K562 (cell line): ENCODE results near the gene LCE3A. TPM values are rescaled to one million over a fixed set of nuclear protein-coding genes. Genes with fewer than 3 reads are reported as not detected.

ENCODE experiments used
- ATAC-seq: fragments of 200-7000 bp; cut with Tn5 transposase; 3 replicates; pipeline ENCODE4 v1.9.1; 2020; ENCODE audit warnings: moderate library complexity
- BruUV-seq: library from RNA; stranded (reverse); fragments of 400-500 nt; replicated peaks from 2 replicates; lab custom pipeline; 2021; lab: Mats Ljungman, UMichigan
- CTCF ChIA-PET: fragments of 300-600 bp; formaldehyde crosslinking; extraction: SDS; loops from one replicate; lab custom pipeline; 2021; ENCODE audit warnings: low intra/inter-chr PET ratio; lab: Yijun Ruan, JAX
- POLR2A ChIA-PET: fragments of 300-600, 350-650 bp; sonication (Branson Sonifier 250); formaldehyde crosslinking; extraction: SDS; loops from one replicate; lab custom pipeline; 2021; ENCODE audit warnings: antibody characterized with exemption, inconsistent platforms; lab: Yijun Ruan, JAX
- DNase-seq, 4 experiments: peaks; one replicate each; pipeline versions ENCODE4 v3.0.0 to v3.0.0-alpha.2; 2011 to 2018; ENCODE audit warnings: low spot score in 3 of 4, mixed read lengths in 3 of 4; ENCODE audit errors: extremely low read depth in 1 of 4
- FAIRE-seq: peaks from 2 replicates; lab custom pipeline; 2011; peaks lifted over from hg19 to GRCh38; lab: Jason Lieb, UNC
- H2AFZ ChIP-seq: 2 replicates; pipeline ENCODE4 v1.6.0; 2011; ENCODE audit warnings: low read depth, low read length, control low read depth, inconsistent platforms
- H3K27ac ChIP-seq: fragments of 200-600 bp; 3 replicates; pipeline ENCODE4 v1.8.0; 2011; ENCODE audit warnings: low read depth, mild to moderate bottlenecking, control low read depth, inconsistent platforms, low read length, moderate library complexity, mixed read lengths; ENCODE audit errors: extremely low read depth
- H3K27me3 ChIP-seq, 2 experiments: fragments of 300-600 bp in 1 of 2; 2 replicates in 1 of 2; 3 replicates in 1 of 2; pipeline versions ENCODE4 v1.6.0 to v1.8.0; 2011; ENCODE audit warnings: inconsistent platforms in 2 of 2, low read length in 2 of 2, mild to moderate bottlenecking in 1 of 2, mixed read lengths in 1 of 2, moderate library complexity in 1 of 2; ENCODE audit not compliant: control insufficient read depth in 2 of 2, insufficient read depth in 2 of 2
- H3K36me3 ChIP-seq: fragments of 300-600 bp; 3 replicates; pipeline ENCODE4 v1.8.0; 2011; ENCODE audit warnings: mild to moderate bottlenecking, low read length, inconsistent platforms; ENCODE audit not compliant: control insufficient read depth, insufficient read depth
- H3K4me1 ChIP-seq, 2 experiments: fragments of 200-600 bp in 1 of 2; replicated peaks in 1 of 2; 2 replicates in 1 of 2; 3 replicates in 1 of 2; pipeline versions ENCODE4 v1.5.1 to v1.8.0; 2011; ENCODE audit warnings: inconsistent platforms in 2 of 2, low read length in 2 of 2, mild to moderate bottlenecking in 1 of 2, mixed read lengths in 1 of 2, moderate library complexity in 1 of 2; ENCODE audit not compliant: control insufficient read depth in 2 of 2, insufficient read depth in 2 of 2
- H3K4me2 ChIP-seq: 2 replicates; pipeline ENCODE4 v1.6.1; 2011; ENCODE audit warnings: low read length, control low read depth, inconsistent platforms, mixed read lengths; ENCODE audit not compliant: insufficient read depth
- H3K4me3 ChIP-seq: fragments of 200-600 bp; sonication (generic), shearing (Covaris generic); 2 replicates; pipeline ENCODE4 v1.5.1; 2016; ENCODE audit warnings: control low read depth, inconsistent platforms
- H3K79me2 ChIP-seq: fragments of 200-600 bp; 3 replicates; pipeline ENCODE4 v1.8.0; 2011; ENCODE audit warnings: low read length, inconsistent platforms; ENCODE audit not compliant: control insufficient read depth, insufficient read depth
- H3K9ac ChIP-seq, 2 experiments: 2 replicates each; pipeline versions ENCODE4 v1.6.0 to v1.6.1; 2011; ENCODE audit warnings: low read depth in 2 of 2, low read length in 2 of 2, control low read depth in 1 of 2, inconsistent platforms in 1 of 2, mild to moderate bottlenecking in 1 of 2, mixed read lengths in 1 of 2; ENCODE audit not compliant: insufficient read depth in 1 of 2
- H3K9me1 ChIP-seq: one replicate; pipeline ENCODE4 v1.6.0; 2011; ENCODE audit warnings: inconsistent platforms, mild to moderate bottlenecking, low read length, moderate library complexity; ENCODE audit not compliant: control insufficient read depth, insufficient read depth
- H3K9me3 ChIP-seq: replicated peaks from 2 replicates; pipeline ENCODE4 v1.5.1; 2011; ENCODE audit warnings: low read depth, low read length, inconsistent platforms; ENCODE audit not compliant: control insufficient read depth, insufficient read depth
- H4K20me1 ChIP-seq: replicated peaks from 2 replicates; pipeline ENCODE4 v1.6.1; 2011; ENCODE audit warnings: low read length, inconsistent platforms, mixed read lengths; ENCODE audit not compliant: control insufficient read depth, insufficient read depth
- ARNT ChIP-seq, 2 experiments: fragments of 450-650 bp; IDR thresholded peaks; 2 replicates each; pipeline ENCODE4 v1.6.1; 2016; ENCODE audit warnings: mild to moderate bottlenecking in 1 of 2
- CHCHD3 ChIP-seq: fragments of 250-450 bp; sonication (Bioruptor Pico); IDR thresholded peaks from 2 replicates; pipeline ENCODE4 v2.1.2; 2022; ENCODE audit warnings: mild to moderate bottlenecking
- GATA2 ChIP-seq: sonication (generic); formaldehyde crosslinking; IDR thresholded peaks from 2 replicates; pipeline ENCODE4 v1.4.0; 2020; ENCODE audit warnings: mild to moderate bottlenecking, missing genetic modification reagents
- HEY1 ChIP-seq: fragments of 250-450 bp; sonication (Bioruptor Pico); IDR thresholded peaks from 2 replicates; pipeline ENCODE4 v1.5.0; 2020; ENCODE audit warnings: mild to moderate bottlenecking, moderate library complexity, borderline replicate concordance
- MCM5 ChIP-seq: fragments of 450-650 bp; IDR thresholded peaks from 2 replicates; pipeline ENCODE4 v1.6.1; 2016; ENCODE audit warnings: low read depth
- MYC ChIP-seq, 2 experiments: fragments of 250-450 bp in 1 of 2; sonication (Bioruptor Pico) in 1 of 2; IDR thresholded peaks; 2 replicates each; pipeline versions ENCODE4 v1.5.1 to v1.6.1; 2012 to 2021; ENCODE audit warnings: low read depth in 2 of 2, borderline replicate concordance in 1 of 2, improper control_type of control experiment in 1 of 2, low read length in 1 of 2, mild to moderate bottlenecking in 1 of 2, moderate library complexity in 1 of 2
- SFPQ ChIP-seq: fragments of 200-400 bp; formaldehyde crosslinking; IDR thresholded peaks from 2 replicates; pipeline ENCODE4 v1.6.1; 2017; ENCODE audit warnings: mild to moderate bottlenecking, low read depth, low read length, moderate library complexity
- SMARCA4 ChIP-seq: fragments of 450-650 bp; IDR thresholded peaks from 2 replicates; pipeline ENCODE4 v1.6.1; 2016
- SMC3 ChIP-seq: conservative IDR thresholded peaks from 2 replicates; pipeline ENCODE4 v1.6.1; 2011; ENCODE audit warnings: low read depth, low read length, improper control_type of control experiment; ENCODE audit not compliant: insufficient read depth
- STAG1 ChIP-seq: sonication (generic); formaldehyde crosslinking; IDR thresholded peaks from 2 replicates; pipeline ENCODE4 v1.5.0; 2020; ENCODE audit warnings: missing genetic modification reagents, borderline replicate concordance
- ZBTB5 ChIP-seq: fragments of 450-650 bp; IDR thresholded peaks from 2 replicates; pipeline ENCODE4 v1.6.1; 2017; ENCODE audit warnings: antibody characterized with exemption
- ZKSCAN8 ChIP-seq: fragments of 200-800 bp; sonication (Bioruptor generic); IDR thresholded peaks from 2 replicates; pipeline ENCODE4 v1.6.1; 2016; ENCODE audit warnings: missing genetic modification characterization, missing compliant biosample characterization
- ZNF668 ChIP-seq: fragments of 250-450 bp; sonication (Bioruptor Pico); IDR thresholded peaks from 2 replicates; pipeline ENCODE4 v1.8.0; 2022; ENCODE audit warnings: mild to moderate bottlenecking, inconsistent platforms
- in situ Hi-C: fragments of 300-500 bp; cut with MboI; formaldehyde crosslinking; loops from 4 replicates; pipeline ENCODE4 v1.15.0; 2018; ENCODE audit warnings: inconsistent platforms, mixed read lengths
- intact Hi-C: fragments of 100-400 bp; cut with micrococcal nuclease; formaldehyde crosslinking; loops from 2 replicates; pipeline ENCODE4 v1.14.2; 2022
- polyA plus RNA-seq, 8 experiments: library from polyadenylated mRNA; depleted of rRNA in 4 of 8; stranded (reverse) in 5 of 8; unstranded in 3 of 8; fragments of >200 nt; fragmentation: Nextera tagmentation in 2 of 8; fragmentation: Illumina TruSeq in 1 of 8; extraction: Ambion mirVana in 2 of 8; extraction: Trizol in 1 of 8; gene quantifications; 2 replicates each; pipeline versions ENCODE4 v1.2.1 to v1.2.3, GENCODE V29; 2011 to 2014; ENCODE audit warnings: inconsistent platforms in 1 of 8, missing spikeins in 1 of 8
- total RNA-seq, 7 experiments: library from RNA; depleted of rRNA in 6 of 7; stranded (reverse); fragments of >200 nt in 6 of 7; fragmentation: Illumina TruSeq in 2 of 7; extraction: Trizol in 2 of 7; gene quantifications; 2 replicates each; pipeline versions ENCODE4 v1.2.1 to v1.2.3, GENCODE V29; 2011 to 2021; ENCODE audit warnings: low replicate concordance in 1 of 7
- TF ChIP-seq, protein P1 (sequence below): fragments of 250-450 bp; sonication (Bioruptor Pico); IDR thresholded peaks from 2 replicates; pipeline ENCODE4 v1.5.0; 2020; ENCODE audit warnings: mild to moderate bottlenecking
- TF ChIP-seq, protein P2 (sequence below): fragments of 250-450 bp; sonication (Bioruptor Pico); IDR thresholded peaks from 2 replicates; pipeline ENCODE4 v1.4.0; 2020

Gene LCE3A
- total and polyA plus RNA-seq, 9 of the 15 experiments (the other 6 are each of a cell fraction or from before 2014, with no cell fraction given): not detected

DNA sequence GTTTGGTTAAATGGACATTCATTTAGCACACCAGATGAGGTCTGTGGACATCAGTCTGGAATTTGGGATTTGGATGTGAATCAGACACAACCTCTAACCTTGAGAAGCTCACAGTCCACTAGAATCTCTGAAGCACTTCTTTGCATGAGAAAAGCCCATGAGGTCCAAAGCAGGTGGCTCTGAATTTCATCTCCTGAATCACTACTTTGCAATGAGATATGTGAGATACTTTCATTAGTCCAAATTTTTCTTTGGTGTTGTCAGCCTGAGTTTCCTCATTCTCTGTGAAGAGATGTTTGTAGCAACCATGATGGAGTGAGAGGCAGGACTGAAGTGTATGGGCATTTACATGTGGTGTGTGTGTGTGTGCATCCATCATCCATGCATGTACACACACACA, 23.8 kb upstream of the LCE3A start:
- no TSS peak for BruUV-seq
- POLR2A ChIA-PET: interaction anchor here (1.5 kb wide), 1 partner anchor 10 kb away, joined by 3 read pairs; no protein-coding TSS in a partner anchor

More for the DNA sequence above, 23.8 kb upstream of the LCE3A start:
- ATAC-seq (no peak), DNase-seq (no peak), FAIRE-seq (no peak)
- H3K9ac ChIP-seq: no peak overlapping the region
- no peaks in the 10 kb centered on the region for H4K20me1 ChIP-seq
- no peak overlapping the region for H3K27ac ChIP-seq
- H3K9me1 ChIP-seq: peaks cover 3% of the 10 kb centered on the region
- no peak overlapping the region for H2AFZ ChIP-seq
- in situ Hi-C loops (no loop called here), intact Hi-C loops (no loop called here)
- TF ChIP-seq ARNT (IDR thresholded peaks at IDR 0.05): no peak
- TF ChIP-seq ZKSCAN8 (CRISPR knock-in tag): no peak
- TF ChIP-seq CHCHD3 (CRISPR knock-in tag): no peak
- no peak for TF ChIP-seq MCM5
- TF ChIP-seq, protein P1, sequence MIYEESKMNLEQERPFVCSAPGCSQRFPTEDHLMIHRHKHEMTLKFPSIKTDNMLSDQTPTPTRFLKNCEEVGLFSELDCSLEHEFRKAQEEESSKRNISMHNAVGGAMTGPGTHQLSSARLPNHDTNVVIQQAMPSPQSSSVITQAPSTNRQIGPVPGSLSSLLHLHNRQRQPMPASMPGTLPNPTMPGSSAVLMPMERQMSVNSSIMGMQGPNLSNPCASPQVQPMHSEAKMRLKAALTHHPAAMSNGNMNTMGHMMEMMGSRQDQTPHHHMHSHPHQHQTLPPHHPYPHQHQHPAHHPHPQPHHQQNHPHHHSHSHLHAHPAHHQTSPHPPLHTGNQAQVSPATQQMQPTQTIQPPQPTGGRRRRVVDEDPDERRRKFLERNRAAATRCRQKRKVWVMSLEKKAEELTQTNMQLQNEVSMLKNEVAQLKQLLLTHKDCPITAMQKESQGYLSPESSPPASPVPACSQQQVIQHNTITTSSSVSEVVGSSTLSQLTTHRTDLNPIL: no peak
- no peak for TF ChIP-seq SMARCA4
- no peak for TF ChIP-seq MYC (IDR thresholded peaks at IDR 0.05; ENCODE audit: low read depth, low read length)
- no peak for TF ChIP-seq MYC (CRISPR knock-in tag; IDR thresholded peaks at IDR 0.05; ENCODE audit: borderline replicate concordance, low read depth)
- TF ChIP-seq STAG1 (CRISPR knock-in tag): no peak
- TF ChIP-seq HEY1: no peak
- TF ChIP-seq ZNF668 (CRISPR knock-in tag): no peak
- no peak for TF ChIP-seq GATA2 (CRISPR knock-in tag)
- TF ChIP-seq, protein P2, sequence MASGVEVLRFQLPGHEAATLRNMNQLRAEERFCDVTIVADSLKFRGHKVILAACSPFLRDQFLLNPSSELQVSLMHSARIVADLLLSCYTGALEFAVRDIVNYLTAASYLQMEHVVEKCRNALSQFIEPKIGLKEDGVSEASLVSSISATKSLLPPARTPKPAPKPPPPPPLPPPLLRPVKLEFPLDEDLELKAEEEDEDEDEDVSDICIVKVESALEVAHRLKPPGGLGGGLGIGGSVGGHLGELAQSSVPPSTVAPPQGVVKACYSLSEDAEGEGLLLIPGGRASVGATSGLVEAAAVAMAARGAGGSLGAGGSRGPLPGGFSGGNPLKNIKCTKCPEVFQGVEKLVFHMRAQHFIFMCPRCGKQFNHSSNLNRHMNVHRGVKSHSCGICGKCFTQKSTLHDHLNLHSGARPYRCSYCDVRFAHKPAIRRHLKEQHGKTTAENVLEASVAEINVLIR: no peak
- TF ChIP-seq SFPQ: no peak
- no peak for TF ChIP-seq SMC3
- no peak for TF ChIP-seq ZBTB5
- H3K4me3 ChIP-seq: no peak overlapping the region
- CTCF ChIA-PET: no interaction called here
- H3K27me3 ChIP-seq: no peaks in the 10 kb centered on the region
- H3K4me1 ChIP-seq: no peaks in the 10 kb centered on the region
- H3K36me3 ChIP-seq: no peaks in the 10 kb centered on the region
- no peak overlapping the region for H3K4me2 ChIP-seq
- H3K79me2 ChIP-seq: no peaks in the 10 kb centered on the region
- H3K9me3 ChIP-seq: no peaks in the 10 kb centered on the region
